AG04450 (cell line): ENCODE results near the gene MAP3K13. TPM values are rescaled to one million over a fixed set of nuclear protein-coding genes. Genes with fewer than 3 reads are reported as not detected.

Experiments used
- CTCF ChIA-PET: fragments of 300-600, 350-600 bp; formaldehyde crosslinking; extraction: SDS; loops from one replicate; lab custom pipeline; 2022; ENCODE audit warnings: antibody characterized with exemption, inconsistent platforms; lab: Charles Lee
- POLR2A ChIA-PET: fragments of 350-600 bp; formaldehyde crosslinking; extraction: SDS; loops from one replicate; lab custom pipeline; 2021; ENCODE audit warnings: antibody characterized with exemption, inconsistent platforms; lab: Yijun Ruan, JAX
- DNase-seq: peaks from one replicate; pipeline ENCODE4 v3.0.0-alpha.2; 2011; ENCODE audit warnings: low read depth, low spot score
- H3K27ac ChIP-seq: one replicate; pipeline ENCODE4 v1.5.1; 2012; ENCODE audit warnings: low read depth, low read length, control low read depth
- H3K27me3 ChIP-seq: one replicate; pipeline ENCODE4 v1.6.0; 2012; ENCODE audit warnings: low read length; ENCODE audit not compliant: control insufficient read depth, insufficient read depth
- H3K4me3 ChIP-seq: 2 replicates; pipeline ENCODE4 v1.5.1; 2011; ENCODE audit warnings: mild to moderate bottlenecking, low read depth, low read length, control low read depth
- H3K9me3 ChIP-seq: 2 replicates; pipeline ENCODE4 v1.5.1; 2012; ENCODE audit warnings: low read length; ENCODE audit not compliant: control insufficient read depth, insufficient read depth
- polyA plus RNA-seq: library from polyadenylated mRNA; depleted of rRNA; stranded (reverse); fragments of >200 nt; gene quantifications from 2 replicates; pipeline ENCODE4 v1.2.3, GENCODE V29; 2011
- TF ChIP-seq, protein P1 (sequence below): IDR thresholded peaks from 2 replicates; pipeline ENCODE4 v1.5.1; 2011; ENCODE audit warnings: low read depth, low read length, control low read depth, inconsistent platforms

MAP3K13 gene
- polyA plus RNA-seq, 1 experiment = 20.9 TPM

DNA sequence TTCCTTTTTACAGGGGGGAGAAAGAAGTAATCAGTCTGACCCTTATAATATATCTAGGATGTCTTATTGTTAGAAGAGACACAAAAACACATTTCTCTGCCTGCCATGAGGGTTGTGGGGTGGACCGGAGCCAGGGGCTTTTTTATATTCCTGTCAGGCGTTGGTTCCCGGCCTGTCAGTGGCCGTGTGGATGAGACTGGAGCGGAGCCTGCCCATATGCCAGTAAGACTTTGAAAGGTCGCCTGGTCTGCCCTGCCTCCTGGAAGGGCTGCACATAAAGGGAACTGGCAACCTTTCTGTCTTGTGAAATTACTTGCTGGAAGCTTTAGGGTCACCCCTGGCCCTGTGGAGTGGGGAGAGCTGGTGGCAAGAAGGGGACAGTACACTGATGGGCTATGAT is 34.7 kb downstream of the MAP3K13 start:
- TF ChIP-seq, protein P1, sequence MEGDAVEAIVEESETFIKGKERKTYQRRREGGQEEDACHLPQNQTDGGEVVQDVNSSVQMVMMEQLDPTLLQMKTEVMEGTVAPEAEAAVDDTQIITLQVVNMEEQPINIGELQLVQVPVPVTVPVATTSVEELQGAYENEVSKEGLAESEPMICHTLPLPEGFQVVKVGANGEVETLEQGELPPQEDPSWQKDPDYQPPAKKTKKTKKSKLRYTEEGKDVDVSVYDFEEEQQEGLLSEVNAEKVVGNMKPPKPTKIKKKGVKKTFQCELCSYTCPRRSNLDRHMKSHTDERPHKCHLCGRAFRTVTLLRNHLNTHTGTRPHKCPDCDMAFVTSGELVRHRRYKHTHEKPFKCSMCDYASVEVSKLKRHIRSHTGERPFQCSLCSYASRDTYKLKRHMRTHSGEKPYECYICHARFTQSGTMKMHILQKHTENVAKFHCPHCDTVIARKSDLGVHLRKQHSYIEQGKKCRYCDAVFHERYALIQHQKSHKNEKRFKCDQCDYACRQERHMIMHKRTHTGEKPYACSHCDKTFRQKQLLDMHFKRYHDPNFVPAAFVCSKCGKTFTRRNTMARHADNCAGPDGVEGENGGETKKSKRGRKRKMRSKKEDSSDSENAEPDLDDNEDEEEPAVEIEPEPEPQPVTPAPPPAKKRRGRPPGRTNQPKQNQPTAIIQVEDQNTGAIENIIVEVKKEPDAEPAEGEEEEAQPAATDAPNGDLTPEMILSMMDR = no peak
- ChIA-PET POLR2A (no interaction called here), CTCF (no interaction called here)
- no peak overlapping the region for H3K4me3 ChIP-seq
- DNase-seq = no peak
- no peak overlapping the region for H3K27ac ChIP-seq
- peaks cover 4% of the 10 kb centered on the region for H3K27me3 ChIP-seq
- H3K9me3 ChIP-seq = no peaks in the 10 kb centered on the region

GRCh38 chr3:185399737-185400667 is 37.1 kb downstream of the MAP3K13 start:
- POLR2A ChIA-PET = no interaction called here
- TF ChIP-seq, protein P1 = no peak
- no peaks in the 10 kb centered on the region for H3K9me3 ChIP-seq
- CTCF ChIA-PET = interaction anchor here (1.3 kb wide), 1 partner anchor 159 kb away, joined by 4 read pairs; no protein-coding TSS in a partner anchor
- no peak for DNase-seq
- H3K27ac ChIP-seq = no peak overlapping the region
- H3K27me3 ChIP-seq = peaks cover 4% of the 10 kb centered on the region
- H3K4me3 ChIP-seq = no peak overlapping the region

GRCh38 chr3:185400866-185401265 is 37.9 kb downstream of the MAP3K13 start:
- no peak overlapping the region for H3K27ac ChIP-seq
- CTCF ChIA-PET = no interaction called here
- peaks cover 4% of the 10 kb centered on the region for H3K27me3 ChIP-seq
- no peak for DNase-seq
- H3K9me3 ChIP-seq = no peaks in the 10 kb centered on the region
- H3K4me3 ChIP-seq = no peak overlapping the region
- TF ChIP-seq, protein P1 = no peak
- POLR2A ChIA-PET = no interaction called here

- DNase-seq = no peak
- Histone ChIP-seq H3K9me3 (no peaks in the 10 kb centered on the region), H3K4me3 (no peak overlapping the region), H3K27me3 (peaks cover 4% of the 10 kb centered on the region), H3K27ac (no peak overlapping the region)
- POLR2A ChIA-PET = no interaction called here
- CTCF ChIA-PET = no interaction called here
- TF ChIP-seq, protein P1 = no peak
Observed at GRCh38 chr3:185401319-185401955, 38.5 kb downstream of the MAP3K13 start.

DNA sequence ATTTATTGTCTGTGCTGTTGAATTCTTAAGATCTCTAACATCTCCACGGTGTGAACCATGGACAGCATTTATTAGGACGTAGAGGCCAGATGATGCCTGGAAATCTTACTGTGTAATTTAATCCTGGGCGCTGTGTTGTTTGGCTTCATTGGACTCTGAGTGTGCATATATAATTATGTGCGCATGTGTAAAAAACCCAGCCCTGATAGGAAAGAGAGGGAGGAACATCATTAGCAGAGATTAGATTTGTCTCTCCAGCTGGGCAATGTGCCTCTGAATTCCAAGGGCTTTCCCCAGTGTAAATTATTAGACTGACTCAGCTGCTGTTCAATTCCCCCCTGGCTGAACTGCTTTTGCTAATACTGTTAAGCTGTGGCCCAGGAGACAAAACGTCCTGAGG is 39.6 kb downstream of the MAP3K13 start:
- POLR2A ChIA-PET = no interaction called here
- peaks cover 4% of the 10 kb centered on the region for H3K27me3 ChIP-seq
- H3K27ac ChIP-seq = no peak overlapping the region
- peak; percentile 10 for DNase-seq
- CTCF ChIA-PET = no interaction called here
- no peak overlapping the region for H3K4me3 ChIP-seq
- H3K9me3 ChIP-seq = no peaks in the 10 kb centered on the region
- TF ChIP-seq, protein P1 = no peak
